GM19395 (cell line): Measurements from ENCODE around the gene KRTAP12-2.
"Not testable (repeated sequence)": the region's sequence is repeated elsewhere in the genome, so short reads cannot be mapped to it uniquely, and the experiment has no call there.

Experiments used
- ATAC-seq: cut with Tn5 transposase; IDR thresholded peaks from one replicate; pipeline ENCODE4 v1.9.1; 2021; ENCODE audit warnings: mild to moderate bottlenecking, moderate library complexity; ENCODE audit not compliant: unreplicated experiment

Gene KRTAP12-2

DNA sequence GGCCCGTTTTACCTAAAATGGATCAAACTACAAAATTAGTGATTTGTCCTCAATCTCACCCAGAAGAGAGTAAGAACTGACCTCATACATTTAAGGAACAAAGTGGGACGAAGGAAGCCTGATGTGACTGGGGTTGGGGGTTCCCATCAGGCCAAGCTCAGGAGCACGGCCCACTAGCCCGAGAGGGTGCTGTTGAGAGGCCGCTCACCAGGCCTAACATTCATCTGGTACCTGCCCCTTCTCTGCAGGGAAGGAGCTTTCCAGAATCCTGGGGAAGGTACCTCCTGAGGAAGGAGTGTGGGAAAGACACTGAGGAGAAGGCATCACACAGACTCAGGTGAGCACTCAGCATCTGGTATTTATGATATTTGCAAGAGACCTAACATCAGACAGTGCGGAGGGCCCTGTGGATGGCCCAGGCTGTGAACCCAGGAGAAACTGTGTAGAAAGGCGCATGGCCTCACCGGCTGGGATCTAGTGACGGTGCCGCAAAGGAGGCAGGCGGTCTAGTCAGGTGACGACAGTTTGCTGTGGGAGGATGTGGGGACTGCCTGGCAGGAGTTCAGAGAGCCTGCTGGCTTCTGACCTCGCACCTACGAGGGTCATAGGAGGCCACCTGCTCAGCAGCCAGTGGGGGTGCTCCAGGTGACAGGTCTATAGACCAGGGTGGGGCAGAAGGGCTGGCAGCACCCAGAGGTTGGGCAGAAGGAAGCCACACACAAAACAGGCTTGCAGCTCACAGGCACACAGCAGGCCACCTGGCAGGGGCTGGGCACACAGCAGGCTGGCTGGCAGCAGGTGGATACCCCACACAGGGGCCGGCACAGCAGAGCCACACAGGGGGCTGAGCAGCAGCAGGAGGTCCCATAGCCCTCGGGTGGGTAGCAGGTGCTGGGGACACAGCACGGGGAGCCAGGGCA is 12.8 kb downstream of the KRTAP12-2 start:
- ATAC-seq = no peak

DNA sequence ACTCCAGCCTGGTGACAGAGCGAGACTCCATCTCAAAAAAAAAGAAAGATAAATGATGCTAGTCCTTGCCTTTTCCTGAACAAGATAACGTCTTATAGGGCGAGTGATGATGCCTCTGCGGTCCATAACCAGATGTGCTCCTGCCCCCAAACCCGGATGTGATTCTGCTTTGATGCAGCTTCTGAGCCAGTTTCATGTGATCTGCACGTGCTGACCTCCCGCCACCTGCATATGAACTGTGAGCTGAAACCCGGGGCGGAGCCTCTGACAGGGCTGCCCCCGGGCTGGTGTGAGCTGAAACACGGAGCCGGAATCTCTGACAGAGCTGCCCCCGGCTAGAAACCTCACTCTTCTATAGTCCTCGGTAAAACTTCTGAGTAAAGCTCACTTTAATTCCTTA is 13.6 kb downstream of the KRTAP12-2 start:
- ATAC-seq = no peak

DNA sequence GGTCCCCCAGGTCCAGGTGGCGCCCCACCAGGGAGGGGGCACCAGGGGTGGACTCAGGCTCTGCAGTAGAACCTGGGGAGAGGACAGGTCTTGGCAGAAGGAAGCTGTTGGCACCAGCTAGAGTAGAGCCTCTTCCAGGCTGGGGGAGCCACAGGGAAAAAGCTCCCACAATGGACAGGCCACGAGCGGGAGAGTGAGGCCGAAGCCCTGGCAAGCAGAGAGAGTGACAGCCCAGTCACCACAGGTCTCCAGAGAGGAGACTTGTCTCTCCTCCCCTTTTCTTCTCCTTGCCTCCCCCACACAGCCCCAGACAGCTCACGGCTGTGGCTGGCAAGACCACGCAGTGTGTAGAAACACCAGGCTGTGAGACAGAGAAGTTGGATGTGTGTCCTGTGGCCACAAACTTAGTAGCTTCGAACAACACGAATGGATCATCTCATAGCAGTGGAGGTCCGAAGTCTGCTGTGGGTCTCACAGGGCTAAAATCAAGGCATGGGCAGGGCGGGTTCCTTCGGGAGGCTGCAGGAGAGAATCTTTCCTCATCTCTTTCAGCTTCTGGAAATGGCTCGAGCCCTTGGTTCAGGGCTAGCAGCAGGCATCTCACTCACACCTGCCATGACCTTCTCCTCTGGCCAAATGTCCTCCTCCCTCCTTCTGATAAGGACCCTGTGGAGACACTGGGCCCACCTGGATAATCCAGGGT is 15.6 kb downstream of the KRTAP12-2 start:
- ATAC-seq = no peak

DNA sequence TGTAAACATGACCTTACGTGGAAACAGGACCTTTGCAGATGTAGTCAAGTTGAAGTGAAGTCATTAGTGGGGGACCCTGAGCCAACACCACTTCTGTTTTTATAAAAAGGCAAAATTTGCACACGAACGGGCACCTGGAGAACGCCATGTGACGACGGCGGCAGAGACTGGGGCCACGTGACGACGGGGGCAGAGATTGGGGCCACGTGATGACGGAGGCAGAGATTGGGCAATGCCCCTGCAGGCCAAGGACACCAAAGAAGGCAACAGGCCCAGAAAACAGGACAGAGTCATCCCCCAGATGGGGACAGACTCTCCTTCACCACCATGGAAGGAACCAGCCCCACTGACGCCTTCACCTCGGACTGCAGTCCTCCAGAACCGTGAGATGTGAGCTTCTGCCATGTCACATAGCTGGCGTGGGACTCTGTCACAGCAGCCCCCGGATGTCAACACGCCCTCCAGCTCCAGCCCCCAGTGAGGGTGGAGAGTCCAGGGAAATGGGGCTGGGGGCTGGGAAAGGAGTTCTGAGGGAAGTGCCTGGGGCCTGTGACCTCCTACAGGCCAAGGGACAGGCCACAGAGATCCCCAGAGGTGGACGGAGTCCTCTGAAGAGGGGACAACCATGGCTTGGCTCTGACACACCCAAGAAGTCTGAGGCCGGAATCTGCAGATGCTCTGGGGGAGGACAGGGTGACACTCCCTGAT is 16.3 kb downstream of the KRTAP12-2 start:
- ATAC-seq = no peak

DNA sequence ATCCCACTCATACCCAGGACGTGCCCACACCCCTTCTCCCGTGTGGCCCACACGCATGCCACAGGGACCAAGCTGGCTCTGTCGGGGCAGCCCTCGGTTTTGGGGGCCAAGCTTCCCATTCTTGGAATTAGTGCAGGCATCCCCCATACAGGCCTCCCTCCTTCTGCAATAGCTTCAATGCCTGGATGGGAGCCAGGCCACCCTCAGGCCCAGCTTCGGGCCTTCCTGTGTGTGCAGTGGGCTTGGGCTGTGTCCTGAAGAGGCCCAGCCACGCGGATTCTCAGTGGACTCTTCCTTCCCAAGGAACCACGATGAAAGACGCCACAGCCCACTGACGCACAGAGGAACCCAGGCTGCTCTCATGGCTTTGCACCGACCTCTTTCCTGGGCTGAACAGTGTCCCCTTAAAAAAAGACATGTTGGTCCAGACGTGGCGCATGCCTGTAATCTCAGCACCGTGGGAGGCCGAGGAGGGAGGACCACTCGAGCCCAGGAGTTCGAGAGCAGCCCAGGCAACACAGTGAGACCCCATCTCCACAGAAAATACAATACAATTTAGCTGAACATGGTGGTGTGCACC is 17.1 kb downstream of the KRTAP12-2 start:
- no peak for ATAC-seq

DNA sequence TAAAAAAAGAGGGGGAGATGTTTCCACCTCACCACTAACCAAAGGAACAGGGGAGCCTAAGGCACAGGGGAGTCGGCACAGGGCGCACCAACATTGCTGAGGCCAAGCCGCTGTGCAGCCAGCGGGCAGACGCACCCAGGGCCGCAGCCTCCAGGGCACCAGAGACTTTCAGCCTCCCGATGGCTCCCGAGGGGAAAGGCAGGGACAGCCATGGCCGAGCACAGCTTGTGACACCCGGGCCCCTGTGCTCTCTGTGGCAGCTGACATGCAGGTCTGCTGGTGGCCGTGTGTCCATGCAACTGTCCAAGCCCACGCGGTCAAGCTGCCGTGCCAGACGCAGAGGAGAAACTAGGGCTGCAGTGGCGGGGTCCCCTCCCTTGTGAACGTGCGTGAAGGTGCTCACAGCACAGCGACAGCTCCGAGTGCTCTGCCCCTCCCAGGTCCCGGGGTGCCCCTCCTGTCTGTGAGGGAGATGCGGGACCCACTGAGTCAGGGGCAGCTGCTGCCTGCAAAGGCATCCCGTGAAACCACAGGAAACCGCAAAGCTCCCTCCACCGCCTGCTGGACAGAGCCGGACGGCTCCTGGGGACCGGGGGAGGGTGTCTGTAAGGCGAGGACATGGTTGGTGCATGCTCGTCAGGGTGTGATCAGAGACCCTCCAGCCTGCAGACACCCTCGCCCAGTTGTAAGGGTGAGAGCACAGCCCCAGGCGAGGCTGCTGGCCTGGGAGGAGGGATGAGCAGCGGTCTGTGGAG is 18.0 kb downstream of the KRTAP12-2 start:
- no peak for ATAC-seq

DNA sequence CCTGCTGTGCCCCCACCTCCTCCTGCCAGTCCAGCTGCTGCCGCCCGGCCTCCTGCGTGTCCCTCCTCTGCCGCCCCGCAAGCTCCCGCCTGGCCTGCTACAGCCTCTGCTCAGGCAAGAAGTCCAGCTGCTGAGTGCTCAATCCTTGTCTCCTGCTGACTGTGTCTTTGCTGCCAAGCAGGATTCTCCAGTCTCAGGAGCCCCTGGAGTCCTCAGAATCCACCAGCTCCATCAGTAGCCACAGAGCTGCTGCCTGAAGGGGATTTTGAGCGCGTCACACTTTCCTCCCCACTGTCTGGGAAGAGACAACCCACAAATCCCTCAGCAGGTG is 19.5 kb downstream of the KRTAP12-2 start:
- no peak for ATAC-seq

DNA sequence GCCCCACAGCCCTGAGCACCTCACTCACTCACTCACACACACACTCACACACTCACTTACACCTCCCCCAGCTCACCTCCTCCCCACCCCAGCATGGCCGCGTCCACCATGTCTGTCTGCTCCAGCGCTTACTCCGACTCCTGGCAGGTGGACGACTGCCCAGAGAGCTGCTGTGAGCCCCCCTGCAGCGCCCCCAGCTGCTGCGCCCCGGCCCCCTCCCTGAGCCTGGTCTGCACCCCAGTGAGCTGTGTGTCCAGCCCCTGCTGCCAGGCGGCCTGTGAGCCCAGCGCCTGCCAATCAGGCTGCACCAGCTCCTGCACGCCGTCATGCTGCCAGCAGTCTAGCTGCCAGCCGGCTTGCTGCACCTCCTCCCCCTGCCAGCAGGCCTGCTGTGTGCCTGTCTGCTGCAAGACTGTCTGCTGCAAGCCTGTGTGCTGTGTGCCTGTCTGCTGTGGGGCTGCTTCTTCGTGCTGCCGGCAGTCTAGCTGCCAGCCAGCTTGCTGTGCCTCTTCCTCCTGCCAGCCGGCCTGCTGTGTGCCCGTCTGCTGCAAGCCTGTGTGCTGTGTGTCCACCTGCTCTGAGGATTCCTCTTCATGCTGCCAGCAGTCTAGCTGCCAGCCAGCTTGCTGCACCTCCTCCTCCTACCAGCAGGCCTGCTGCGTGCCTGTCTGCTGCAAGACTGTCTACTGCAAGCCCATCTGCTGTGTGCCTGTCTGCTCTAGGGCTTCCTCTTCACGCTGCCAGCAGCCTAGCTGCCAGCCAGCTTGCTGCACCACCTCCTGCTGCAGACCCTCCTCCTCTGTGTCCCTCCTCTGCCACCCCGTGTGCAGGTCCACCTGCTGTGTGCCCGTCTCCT is 20.1 kb downstream of the KRTAP12-2 start, which contains the start of gene KRTAP10-11:
TSS of gene KRTAP10-11 (plus strand) at position 49 of the 856 bp plus-strand sequence. CDS start at position 94, 45 bp downstream.
- ATAC-seq = not testable (repeated sequence)

DNA sequence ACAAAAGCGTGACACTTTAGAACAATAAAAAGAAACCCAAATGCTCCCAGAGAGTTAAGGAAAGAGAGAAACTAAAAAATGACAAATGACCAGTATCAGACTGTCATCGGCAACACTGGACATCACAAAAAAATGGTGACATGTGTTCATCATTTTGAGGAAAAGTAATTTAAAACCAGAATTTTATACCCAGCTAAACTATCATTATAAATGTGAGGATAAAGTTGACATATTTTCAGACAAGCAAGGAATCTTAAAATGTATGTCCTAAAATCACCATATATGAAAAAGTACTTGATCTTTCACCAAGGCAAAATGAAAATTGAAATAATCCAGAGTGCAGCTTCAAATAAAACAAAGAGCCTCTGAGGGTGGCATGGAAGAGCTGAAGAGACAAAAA is 21.8 kb downstream of the KRTAP12-2 start:
- no peak for ATAC-seq

DNA sequence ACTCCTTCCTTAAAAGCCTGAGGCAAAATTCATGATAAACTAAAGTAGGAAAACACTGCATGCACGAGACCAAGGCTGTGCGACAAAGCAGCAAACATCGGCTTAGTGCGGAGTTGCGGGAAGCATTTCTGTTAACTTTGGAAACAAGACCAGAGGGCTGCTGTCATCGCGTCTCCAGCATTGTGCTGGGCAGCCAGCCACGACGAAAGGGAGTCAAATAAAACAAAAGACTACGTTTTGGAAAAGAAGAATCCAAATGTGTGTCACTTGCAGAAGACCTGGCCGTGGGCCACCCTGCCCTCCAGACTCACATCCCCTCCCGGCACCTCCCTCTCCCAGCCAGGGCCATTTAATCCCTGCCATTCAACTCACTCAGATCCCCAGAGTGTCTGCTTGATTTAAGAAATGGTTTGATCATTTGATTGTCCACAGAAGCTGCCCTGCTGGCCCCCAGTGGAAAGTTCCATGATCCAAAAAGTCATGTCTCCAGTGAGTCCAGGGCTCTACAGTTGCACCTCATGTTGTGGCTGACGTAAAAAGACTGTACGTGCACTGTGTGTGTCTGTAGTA is 22.9 kb downstream of the KRTAP12-2 start:
- ATAC-seq = no peak

DNA sequence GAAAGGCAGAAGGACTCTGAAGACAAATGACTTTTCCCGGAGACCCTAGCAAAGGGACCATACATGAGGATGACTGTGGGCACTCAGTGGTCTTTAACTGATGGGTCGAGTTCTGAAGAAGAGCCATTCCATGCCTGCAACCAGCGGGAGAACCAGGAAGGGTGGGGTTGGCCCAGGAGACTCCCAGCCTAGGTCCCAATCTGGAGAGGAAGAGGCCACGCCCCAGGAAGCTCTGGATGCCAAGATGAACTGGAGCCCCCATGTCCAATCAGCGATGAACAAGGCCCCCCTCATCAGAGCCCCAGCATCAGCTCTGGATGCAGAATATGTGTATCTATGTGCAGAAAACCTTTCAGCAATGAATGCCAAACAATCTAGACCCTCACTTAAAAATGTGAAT is 26.0 kb downstream of the KRTAP12-2 start:
- ATAC-seq = no peak

DNA sequence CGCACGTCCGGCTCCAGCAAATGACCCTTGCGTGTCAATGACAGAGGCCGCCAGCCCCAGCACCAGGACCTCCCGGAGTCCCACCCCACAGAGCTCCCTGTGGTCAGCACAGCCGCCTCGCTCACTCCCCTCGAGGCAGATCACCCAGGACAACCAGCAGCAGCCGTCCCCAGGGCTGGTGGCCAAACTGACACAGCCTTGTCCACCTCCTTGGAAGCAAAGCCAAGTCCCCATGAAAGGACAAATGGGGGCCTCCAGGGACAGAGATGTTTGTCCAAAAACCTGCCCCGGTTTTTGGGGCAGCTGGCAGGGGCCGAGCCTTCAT is 27.4 kb downstream of the KRTAP12-2 start:
- ATAC-seq = no peak

DNA sequence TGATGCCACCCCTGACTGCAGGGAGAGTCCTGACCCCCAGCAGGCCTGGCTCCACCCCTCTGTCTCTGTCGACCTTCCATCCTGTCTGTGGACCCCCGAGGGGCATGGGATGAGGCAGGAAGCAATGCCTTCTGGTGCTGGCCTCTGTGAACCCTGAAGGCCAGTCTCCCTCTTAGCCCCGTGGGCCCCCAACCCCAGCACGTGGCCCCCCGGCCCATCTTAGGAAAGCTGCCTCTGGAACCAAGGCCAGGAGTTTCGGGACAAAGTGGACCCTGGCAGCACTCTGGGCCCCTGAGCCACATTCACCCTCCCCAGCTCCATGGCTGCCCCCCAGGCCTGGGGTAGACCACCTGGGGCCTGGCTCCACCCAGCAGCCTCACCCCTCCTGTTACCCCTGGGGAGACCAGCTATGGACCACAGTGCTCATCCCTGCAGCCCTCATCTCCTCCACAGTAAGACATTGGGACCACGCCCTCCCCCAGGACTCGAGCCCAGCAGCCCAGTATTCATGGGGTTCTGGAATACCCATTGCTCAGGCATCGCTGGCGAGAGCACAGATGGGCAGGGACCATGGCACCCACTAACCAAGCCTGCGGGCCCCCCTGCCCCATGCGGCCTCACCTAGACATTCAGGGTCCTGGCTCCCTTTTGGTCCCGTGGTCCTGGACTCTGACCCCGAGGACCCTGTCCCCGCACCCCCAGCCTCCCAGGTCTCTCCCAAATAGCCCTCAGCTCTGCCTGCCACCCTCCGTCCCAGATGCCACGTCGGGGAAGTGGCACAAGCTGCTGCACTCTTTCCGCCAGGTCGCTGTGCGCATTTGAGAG is 28.0 kb downstream of the KRTAP12-2 start:
- not testable (repeated sequence) for ATAC-seq

DNA sequence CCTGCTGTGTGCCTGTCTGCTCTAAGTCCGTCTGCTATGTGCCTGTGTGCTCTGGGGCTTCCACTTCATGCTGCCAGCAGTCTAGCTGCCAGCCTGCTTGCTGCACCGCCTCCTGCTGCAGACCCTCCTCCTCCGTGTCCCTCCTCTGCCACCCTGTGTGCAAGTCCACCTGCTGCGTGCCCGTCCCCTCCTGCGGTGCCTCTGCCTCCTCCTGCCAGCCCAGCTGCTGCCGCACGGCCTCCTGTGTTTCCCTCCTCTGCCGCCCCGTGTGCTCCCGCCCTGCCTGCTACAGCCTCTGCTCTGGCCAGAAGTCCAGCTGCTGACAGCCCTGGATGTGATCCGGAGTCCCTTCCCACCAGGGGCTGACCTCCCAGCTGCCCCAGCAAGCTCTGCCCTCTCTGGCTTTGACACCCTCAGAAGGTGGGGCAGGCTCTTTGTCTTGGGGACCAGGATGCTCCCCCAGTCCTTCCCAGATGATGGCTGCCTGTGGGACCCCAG is 28.8 kb downstream of the KRTAP12-2 start:
- not testable (repeated sequence) for ATAC-seq

DNA sequence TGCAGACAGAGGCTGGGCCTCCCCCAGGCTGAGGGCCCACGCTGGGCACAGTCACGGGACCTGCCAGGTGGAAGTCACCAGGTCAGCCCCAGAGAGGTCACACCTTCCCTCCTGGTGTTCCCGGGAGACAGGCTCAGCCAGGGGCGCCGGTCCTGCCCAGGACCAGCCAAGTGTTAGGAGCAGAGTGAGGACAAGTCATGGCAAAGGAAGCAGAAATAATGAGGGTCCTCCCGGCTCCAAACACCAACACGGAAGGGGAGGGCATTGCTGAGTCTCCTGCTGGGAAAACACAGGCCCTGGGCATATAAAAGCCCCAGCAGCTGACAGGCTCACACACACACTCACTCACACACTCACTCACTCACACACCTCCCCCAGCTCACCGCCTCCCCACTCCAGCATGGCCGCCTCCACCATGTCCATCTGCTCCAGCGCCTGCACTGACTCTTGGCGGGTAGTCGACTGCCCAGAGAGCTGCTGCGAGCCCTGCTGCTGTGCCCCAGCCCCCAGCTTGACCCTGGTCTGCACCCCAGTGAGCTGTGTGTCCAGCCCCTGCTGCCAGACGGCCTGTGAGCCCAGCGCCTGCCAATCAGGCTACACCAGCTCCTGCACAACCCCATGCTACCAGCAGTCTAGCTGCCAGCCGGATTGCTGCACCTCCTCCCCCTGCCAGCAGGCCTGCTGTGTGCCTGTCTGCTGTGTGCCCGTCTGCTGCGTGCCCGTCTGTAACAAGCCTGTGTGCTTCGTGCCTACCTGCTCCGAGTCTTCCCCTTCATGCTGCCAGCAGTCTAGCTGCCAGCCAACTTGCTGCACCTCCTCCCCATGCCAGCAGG is 29.5 kb downstream of the KRTAP12-2 start, which contains the start of gene KRTAP10-10:
TSS of gene KRTAP10-10 (plus strand) at position 339 of the 833 bp plus-strand sequence. CDS start at position 401, 62 bp downstream.
- ATAC-seq = no peak

DNA sequence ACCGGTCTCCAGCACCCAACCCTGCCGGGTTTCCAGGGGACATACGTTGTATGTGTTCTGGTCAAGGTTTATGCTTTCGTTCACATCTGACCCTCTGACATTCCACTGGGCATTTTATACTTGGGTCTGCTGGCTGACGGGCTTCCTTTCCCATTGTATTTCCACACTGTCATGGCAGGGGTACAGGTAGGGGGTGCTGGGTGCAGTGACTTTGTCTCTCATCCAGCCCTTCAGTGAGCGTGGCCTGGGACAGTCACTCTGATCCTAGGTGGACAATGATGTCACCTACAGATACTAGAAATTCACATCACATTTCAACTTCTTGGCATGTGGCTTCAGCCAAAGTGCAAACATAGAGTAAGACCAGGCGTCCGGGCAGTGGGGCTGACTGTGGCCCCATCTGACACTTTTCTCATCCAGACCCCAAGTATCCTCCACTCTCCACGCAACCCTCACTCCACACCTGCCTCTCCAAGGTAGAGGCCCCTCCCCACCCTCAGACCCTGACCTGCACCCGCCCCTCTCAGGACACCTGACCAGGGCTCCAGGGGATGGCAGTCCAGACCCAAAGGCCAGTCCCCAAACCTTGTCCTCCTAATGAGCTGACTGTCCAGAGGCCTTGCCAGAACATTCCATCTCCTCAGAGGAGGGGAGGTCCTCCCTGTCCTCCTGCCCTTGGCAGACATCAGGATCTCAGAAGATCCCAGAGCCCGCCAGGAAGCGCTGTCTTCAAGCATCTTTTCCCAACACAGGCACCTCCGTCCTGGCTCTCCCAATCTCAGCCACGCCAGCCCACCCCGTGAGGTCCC is 30.3 kb downstream of the KRTAP12-2 start:
- no peak for ATAC-seq
